Neural cell (in vitro differentiated cells): ENCODE data around the gene MARCHF4. TPM values are rescaled to one million over a fixed set of nuclear protein-coding genes. Genes with fewer than 3 reads are reported as not detected.
"Not testable (repeated sequence)": the region's sequence is repeated elsewhere in the genome, so short reads cannot be mapped to it uniquely, and the experiment has no call there.

Source experiments
- H2AFZ ChIP-seq: fragments of 200-600, 300-800 bp; sonication (generic), shearing (Covaris generic); 2 replicates; pipeline ENCODE4 v1.6.0; 2014; ENCODE audit warnings: low read depth, mild to moderate bottlenecking, antibody characterized with exemption, low read length, moderate library complexity
- H3F3A ChIP-seq: fragments of 200-600 bp; shearing (Covaris generic); 2 replicates; pipeline ENCODE4 v1.6.1; 2016; ENCODE audit warnings: mild to moderate bottlenecking, moderate library complexity, mixed read lengths, antibody characterized with exemption, low read length; ENCODE audit not compliant: insufficient read depth, poor library complexity, severe bottlenecking
- H3K27ac ChIP-seq: fragments of 200-600, 300-800 bp; sonication (generic), shearing (Covaris generic); 2 replicates; pipeline ENCODE4 v1.5.1; 2014; ENCODE audit warnings: mild to moderate bottlenecking, low read length, moderate library complexity
- H3K27me3 ChIP-seq: fragments of 300-800, 200-600 bp; sonication (generic), shearing (Covaris generic); 2 replicates; pipeline ENCODE4 v1.6.0; 2014; ENCODE audit warnings: mild to moderate bottlenecking, low read depth, low read length, moderate library complexity; ENCODE audit not compliant: insufficient read depth
- H3K36me3 ChIP-seq: fragments of 300-800, 200-600 bp; sonication (generic), shearing (Covaris generic); 2 replicates; pipeline ENCODE4 v1.5.1; 2014; ENCODE audit warnings: mild to moderate bottlenecking, antibody characterized with exemption, low read length, moderate library complexity; ENCODE audit not compliant: insufficient read depth
- H3K4me2 ChIP-seq: fragments of 300-800, 200-600 bp; sonication (generic), shearing (Covaris generic); 2 replicates; pipeline ENCODE4 v1.6.0; 2014; ENCODE audit warnings: mild to moderate bottlenecking, low read length
- H3K4me3 ChIP-seq: fragments of 300-800, 200-600 bp; sonication (generic), shearing (Covaris generic); 2 replicates; pipeline ENCODE4 v1.5.1; 2014; ENCODE audit warnings: mild to moderate bottlenecking, low read length, moderate library complexity
- H3K79me2 ChIP-seq: fragments of 200-600 bp; shearing (Covaris generic); replicated peaks from 2 replicates; pipeline ENCODE4 v1.6.0; 2014; ENCODE audit warnings: mild to moderate bottlenecking, low read length, moderate library complexity; ENCODE audit not compliant: insufficient read depth
- H3K9ac ChIP-seq: fragments of 300-800, 200-600 bp; sonication (generic), shearing (Covaris generic); 2 replicates; pipeline ENCODE4 v1.6.1; 2016; ENCODE audit warnings: mild to moderate bottlenecking, low read length, mixed read lengths
- H3K9me2 ChIP-seq: fragments of 200-600 bp; shearing (Covaris generic); 2 replicates; pipeline ENCODE4 v1.6.1; 2016; ENCODE audit warnings: mild to moderate bottlenecking, low read length, mixed read lengths; ENCODE audit not compliant: insufficient read depth
- H3K9me3 ChIP-seq: fragments of 200-600, 300-800 bp; sonication (generic), shearing (Covaris generic); 2 replicates; pipeline ENCODE4 v1.6.1; 2016; ENCODE audit warnings: mild to moderate bottlenecking, mixed run types, low read length, moderate library complexity, mixed read lengths
- H4K20me1 ChIP-seq: fragments of 200-600 bp; shearing (Covaris generic); 2 replicates; pipeline ENCODE4 v1.6.1; 2016; ENCODE audit warnings: mild to moderate bottlenecking, mixed run types; ENCODE audit not compliant: insufficient read depth
- CTCF ChIP-seq: fragments of 450-650 bp; IDR thresholded peaks from 2 replicates; pipeline ENCODE4 v1.5.1; 2014; ENCODE audit warnings: antibody characterized with exemption, mild to moderate bottlenecking, moderate library complexity; ENCODE audit not compliant: poor library complexity, severe bottlenecking
- EP300 ChIP-seq: fragments of 450-650 bp; conservative IDR thresholded peaks from 2 replicates; pipeline ENCODE4 v1.6.1; 2014; ENCODE audit warnings: antibody characterized with exemption, mild to moderate bottlenecking, moderate library complexity; ENCODE audit not compliant: poor library complexity, severe bottlenecking
- EZH2 ChIP-seq: fragments of 200-600, 300-800 bp; shearing (Covaris generic), sonication (generic); IDR thresholded peaks from 2 replicates; pipeline ENCODE4 v1.6.1; 2014; ENCODE audit warnings: antibody characterized with exemption, low read length, borderline replicate concordance, mild to moderate bottlenecking; ENCODE audit not compliant: insufficient read depth, poor library complexity, severe bottlenecking
- MXI1 ChIP-seq: fragments of 450-650 bp; conservative IDR thresholded peaks from 2 replicates; pipeline ENCODE4 v1.6.1; 2014; ENCODE audit warnings: antibody characterized with exemption, mild to moderate bottlenecking; ENCODE audit not compliant: poor library complexity, severe bottlenecking
- POLR2AphosphoS5 ChIP-seq: IDR thresholded peaks from 2 replicates; pipeline ENCODE4 v1.6.1; 2012
- RAD21 ChIP-seq: fragments of 450-650 bp; conservative IDR thresholded peaks from 2 replicates; pipeline ENCODE4 v1.6.1; 2014; ENCODE audit warnings: antibody characterized with exemption, mild to moderate bottlenecking, moderate library complexity
- REST ChIP-seq: IDR thresholded peaks from 2 replicates; pipeline ENCODE4 v1.6.1; 2012; ENCODE audit warnings: borderline replicate concordance
- SMC3 ChIP-seq: fragments of 450-650 bp; conservative IDR thresholded peaks from 2 replicates; pipeline ENCODE4 v1.6.1; 2014; ENCODE audit warnings: antibody characterized with exemption, mild to moderate bottlenecking, moderate library complexity; ENCODE audit not compliant: poor library complexity
- TAF1 ChIP-seq: IDR thresholded peaks from 2 replicates; pipeline ENCODE4 v1.6.1; 2012; ENCODE audit warnings: low read depth
- polyA plus RNA-seq: library from polyadenylated mRNA; depleted of rRNA; stranded (reverse); fragments of >200 nt; gene quantifications from 2 replicates; pipeline ENCODE4 v1.2.3, GENCODE V29; 2014

MARCHF4 gene
- polyA plus RNA-seq, 1 donor from 2014 or later: 10.1 TPM

GRCh38 chr2:216385478-216385877 is 13.2 kb upstream of the MARCHF4 start:
- Histone ChIP-seq H3K9me3 (no peaks in the 10 kb centered on the region), H3K27me3 (no peaks in the 10 kb centered on the region), H3K27ac (no peak overlapping the region), H3K36me3 (no peaks in the 10 kb centered on the region), H3K4me3 (no peak overlapping the region), H2AFZ (no peak overlapping the region), H3K9me2 (no peaks in the 10 kb centered on the region), H3K79me2 (no peaks in the 10 kb centered on the region), H3K9ac (no peak overlapping the region), H4K20me1 (no peaks in the 10 kb centered on the region), H3K4me2 (no peak overlapping the region), H3F3A (no peaks in the 10 kb centered on the region)
- TF ChIP-seq EZH2: no peak
- TF ChIP-seq TAF1: no peak
- no peak for TF ChIP-seq RAD21
- TF ChIP-seq EP300: no peak
- no peak for TF ChIP-seq MXI1
- no peak for TF ChIP-seq SMC3
- no peak for TF ChIP-seq POLR2AphosphoS5
- TF ChIP-seq REST: no peak
- no peak for TF ChIP-seq CTCF

GRCh38 chr2:216384409-216384808 is 12.1 kb upstream of the MARCHF4 start:
- H3K4me3 ChIP-seq, H3K27me3 ChIP-seq, H3K79me2 ChIP-seq, H4K20me1 ChIP-seq, H3K27ac ChIP-seq, H2AFZ ChIP-seq, H3K9me2 ChIP-seq, H3K9ac ChIP-seq, H3F3A ChIP-seq, H3K9me3 ChIP-seq, H3K4me2 ChIP-seq, H3K36me3 ChIP-seq: not testable (repeated sequence)

GRCh38 chr2:216379977-216380376 is 7.7 kb upstream of the MARCHF4 start:
- Histone ChIP-seq H3K79me2 (no peaks in the 10 kb centered on the region), H4K20me1 (no peaks in the 10 kb centered on the region), H3K27me3 (no peaks in the 10 kb centered on the region), H3K9ac (no peak overlapping the region), H3K36me3 (no peaks in the 10 kb centered on the region), H3K4me3 (no peak overlapping the region), H3K9me2 (no peaks in the 10 kb centered on the region), H3K27ac (no peak overlapping the region), H3K4me2 (no peak overlapping the region), H3F3A (no peaks in the 10 kb centered on the region), H2AFZ (no peak overlapping the region), H3K9me3 (no peaks in the 10 kb centered on the region)
- TF ChIP-seq EZH2 (no peak), CTCF (no peak), REST (no peak)
